ENCODE results near the gene FERMT3. TPM values are rescaled to one million over a fixed set of nuclear protein-coding genes. Genes with fewer than 3 reads are reported as not detected.

Gene FERMT3
- polyA plus RNA-seq, 3 donors = 289 to 421 (median 310) TPM

DNA sequence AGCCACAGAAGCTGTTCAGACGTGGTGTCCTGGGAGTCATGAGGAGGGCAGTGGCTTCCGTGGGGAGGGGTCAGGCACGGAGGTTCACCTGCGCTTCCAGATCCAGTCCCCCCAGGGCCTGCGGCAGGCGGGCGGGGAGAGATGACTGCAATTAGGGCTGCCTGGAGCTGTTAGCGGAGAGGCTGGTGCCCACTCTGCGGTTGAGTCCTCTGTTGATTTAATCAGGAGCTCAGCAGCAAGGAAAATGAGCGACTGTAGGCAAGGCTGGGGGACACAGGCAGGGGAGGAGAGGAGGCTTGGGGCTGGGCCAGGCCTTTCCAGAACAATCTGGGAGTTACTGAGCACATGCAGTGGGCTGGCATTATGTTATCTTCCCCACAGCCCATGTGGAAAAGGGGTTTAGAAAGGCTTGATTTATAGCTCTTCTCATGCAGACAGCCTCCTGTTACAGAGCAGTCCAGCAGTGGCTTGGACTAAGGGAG is 57.9 kb downstream of the FERMT3 start:
- intact Hi-C loops (cut with micrococcal nuclease) = no loop called here
- Mint-ChIP-seq H3K4me3 (no peak overlapping the region), H3K27ac (peak overlapping the region in 1 of 7 donors; percentile 79)

More for the DNA sequence above, 57.9 kb downstream of the FERMT3 start:
- no peak for DNase-seq
- no peak overlapping the region for H3K9ac ChIP-seq (ENCODE audit: insufficient read depth, low read length, poor library complexity, severe bottlenecking)
- no peaks in the 10 kb centered on the region for H3K79me2 ChIP-seq (ENCODE audit: insufficient read depth, low read length)
- H3K4me3 ChIP-seq (replicated peaks in 1 of 3; ENCODE audit: low read depth in 2 of 3, low read length in 3 of 3) = no peak overlapping the region
- H3K4me1 ChIP-seq (ENCODE audit: control insufficient read depth in 1 of 2, insufficient read depth in 2 of 2, low read length in 2 of 2) = peaks cover 21 to 24% of the 10 kb centered on the region in 2 donors
- no peak overlapping the region for H3K4me2 ChIP-seq (replicated peaks; ENCODE audit: extremely low read depth, low read length, poor library complexity, severe bottlenecking)
- no peak overlapping the region for H2AFZ ChIP-seq (ENCODE audit: insufficient read depth, low read depth, low read length, poor library complexity, severe bottlenecking)
- H3K36me3 ChIP-seq (replicated peaks in 1 of 2; ENCODE audit: control insufficient read depth in 1 of 2, insufficient read depth in 2 of 2, low read length in 2 of 2) = peaks cover 69 to 72% of the 10 kb centered on the region in 2 donors
- no peaks in the 10 kb centered on the region for H3K9me3 ChIP-seq (replicated peaks in 1 of 2; ENCODE audit: control insufficient read depth in 1 of 2, insufficient read depth in 1 of 2, low read length in 2 of 2)
- no peak for TF ChIP-seq CTCF (IDR thresholded peaks at IDR 0.05)
- H3K9me3 Mint-ChIP-seq = peaks cover 0 to 3% (median 0%) of the 10 kb centered on the region in 7 donors
- H3K4me1 Mint-ChIP-seq = peaks cover 19% of the 10 kb centered on the region
- WGBS (ENCODE audit: insufficient coverage) = 100% methylated on average over 5 of the region's 10 CpGs
- no peaks in the 10 kb centered on the region for H3K27me3 Mint-ChIP-seq (ENCODE audit: low read depth in 3 of 3)
- no peaks in the 10 kb centered on the region for H3K27me3 ChIP-seq (ENCODE audit: control insufficient read depth in 2 of 2, insufficient read depth in 2 of 2, low read length in 2 of 2)
- H3K27ac ChIP-seq (ENCODE audit: low read depth in 1 of 2, low read length in 2 of 2) = no peak overlapping the region
- peaks cover 48 to 68% of the 10 kb centered on the region in 2 donors for H3K36me3 Mint-ChIP-seq
- peaks cover 7% of the 10 kb centered on the region for H4K20me1 ChIP-seq (ENCODE audit: insufficient read depth, low read length)

All from CD14-positive monocyte (primary cell).